MM.1S (cell line): ENCODE data around the gene SLC28A1.

Source experiments
- DNase-seq: peaks from one replicate; pipeline ENCODE4 v3.0.0-alpha.2; 2015
- H2AFZ ChIP-seq: fragments of 300-600 bp; sonication (generic); 2 replicates; pipeline ENCODE4 v1.6.0; 2016; ENCODE audit warnings: antibody characterized with exemption, low read length
- H3F3A ChIP-seq: fragments of 300-600 bp; sonication (generic); 2 replicates; pipeline ENCODE4 v1.6.1; 2016; ENCODE audit warnings: mild to moderate bottlenecking, antibody characterized with exemption, low read length, moderate library complexity, mixed read lengths; ENCODE audit not compliant: insufficient read depth
- H3K27ac ChIP-seq: fragments of 300-600 bp; sonication (generic); 2 replicates; pipeline ENCODE4 v1.5.1; 2016; ENCODE audit warnings: mild to moderate bottlenecking, low read length
- H3K27me3 ChIP-seq: fragments of 300-600 bp; sonication (generic); replicated peaks from 2 replicates; pipeline ENCODE4 v1.6.0; 2016; ENCODE audit warnings: low read length; ENCODE audit not compliant: insufficient read depth
- H3K36me3 ChIP-seq: fragments of 300-600 bp; sonication (generic); replicated peaks from 2 replicates; pipeline ENCODE4 v1.6.1; 2016; ENCODE audit warnings: mild to moderate bottlenecking, low read length, mixed read lengths; ENCODE audit not compliant: insufficient read depth
- H3K4me1 ChIP-seq: fragments of 300-600 bp; sonication (generic); 2 replicates; pipeline ENCODE4 v1.6.1; 2016; ENCODE audit warnings: low read length, mixed read lengths
- H3K4me2 ChIP-seq: fragments of 300-600 bp; sonication (generic); 2 replicates; pipeline ENCODE4 v1.6.0; 2016; ENCODE audit warnings: low read depth, low read length
- H3K4me3 ChIP-seq: fragments of 300-600 bp; sonication (generic); 2 replicates; pipeline ENCODE4 v1.5.1; 2016; ENCODE audit warnings: low read length, mixed read lengths
- H3K79me2 ChIP-seq: fragments of 300-600 bp; sonication (generic); 2 replicates; pipeline ENCODE4 v1.6.1; 2016; ENCODE audit warnings: mixed run types, low read length, mixed read lengths
- H3K9ac ChIP-seq: fragments of 300-600 bp; sonication (generic); 2 replicates; pipeline ENCODE4 v1.6.1; 2016; ENCODE audit warnings: low read length, mixed read lengths
- H3K9me2 ChIP-seq: fragments of 300-600 bp; sonication (generic); replicated peaks from 2 replicates; pipeline ENCODE4 v1.6.1; 2016; ENCODE audit warnings: mild to moderate bottlenecking, low read length, mixed read lengths; ENCODE audit not compliant: insufficient read depth
- H3K9me3 ChIP-seq: fragments of 300-600 bp; sonication (generic); replicated peaks from 2 replicates; pipeline ENCODE4 v1.6.1; 2016; ENCODE audit warnings: mild to moderate bottlenecking, low read length, mixed read lengths; ENCODE audit not compliant: insufficient read depth
- H4K20me1 ChIP-seq: fragments of 300-600 bp; sonication (generic); 2 replicates; pipeline ENCODE4 v1.6.1; 2016; ENCODE audit warnings: mild to moderate bottlenecking, low read length, moderate library complexity, mixed read lengths; ENCODE audit not compliant: insufficient read depth
- CTCF ChIP-seq: fragments of 300-600 bp; sonication (generic); IDR thresholded peaks from 2 replicates; pipeline ENCODE4 v1.5.1; 2016; ENCODE audit warnings: antibody characterized with exemption, low read length, mixed read lengths
- EZH2 ChIP-seq: fragments of 300-600 bp; sonication (generic); optimal IDR thresholded peaks from 2 replicates; pipeline ENCODE3; 2017; ENCODE audit warnings: low read depth, mild to moderate bottlenecking, antibody characterized with exemption, low read length, mixed read lengths
- EZH2phosphoT487 ChIP-seq: fragments of 300-600 bp; sonication (generic); IDR thresholded peaks from 2 replicates; pipeline ENCODE4 v1.6.1; 2018; ENCODE audit warnings: antibody characterized with exemption, low read length

Gene SLC28A1

GRCh38 chr15:84981711-84982300 lies 97.3 kb downstream of the SLC28A1 start, which contains the start of gene PDE8A:
Gene PDE8A (plus strand): TSS chr15:84981856. CDS start chr15:84982163, 307 bp downstream.
- H3K4me1 ChIP-seq, result no peaks in the 10 kb centered on the region; the same call in 1 of the 2 replicates
- peak within 1 kb of the TSS; percentile 94 for H2AFZ ChIP-seq
- H3K4me2 ChIP-seq, result peak within 1 kb of the TSS; percentile 82
- H3K27me3 ChIP-seq, result no peaks in the 10 kb centered on the region
- peak within 1 kb of the TSS; percentile 85 for H3K9ac ChIP-seq
- no peaks in the 10 kb centered on the region for H3K9me2 ChIP-seq
- H3F3A ChIP-seq, result 0 out of 2 replicates have a peak, but pooled peaks cover 3% of the 10 kb centered on the region
- no peaks in the 10 kb centered on the region for H4K20me1 ChIP-seq
- DNase-seq, result peak; percentile 21
- TF ChIP-seq EZH2 (no peak), EZH2phosphoT487 (no peak), CTCF (no peak)
- H3K27ac ChIP-seq, result peak within 1 kb of the TSS; percentile 91
- no peaks in the 10 kb centered on the region for H3K9me3 ChIP-seq
- H3K79me2 ChIP-seq, result peaks cover 14% of the 10 kb centered on the region
- peak within 1 kb of the TSS; percentile 97 for H3K4me3 ChIP-seq
- no peaks in the 10 kb centered on the region for H3K36me3 ChIP-seq

- Histone ChIP-seq H3K4me3 (peak overlapping the region; percentile 97), H2AFZ (no peak overlapping the region), H3K79me2 (peaks cover 14% of the 10 kb centered on the region), H3K4me1 (no peaks in the 10 kb centered on the region; the same call in 1 of the 2 replicates), H3F3A (0 out of 2 replicates have a peak, but pooled peaks cover 3% of the 10 kb centered on the region), H3K27me3 (no peaks in the 10 kb centered on the region), H4K20me1 (no peaks in the 10 kb centered on the region), H3K9ac (no peak overlapping the region), H3K4me2 (peak overlapping the region; percentile 45; the same call in 1 of the 2 replicates), H3K27ac (no peak overlapping the region), H3K9me2 (no peaks in the 10 kb centered on the region), H3K9me3 (no peaks in the 10 kb centered on the region), H3K36me3 (no peaks in the 10 kb centered on the region)
- TF ChIP-seq CTCF, result no peak
- DNase-seq, result no peak
Measured at GRCh38 chr15:84982301-84982920, 97.9 kb downstream of the SLC28A1 start.

- no peak for DNase-seq
- no peak for TF ChIP-seq EZH2phosphoT487
- TF ChIP-seq CTCF, result no peak
- no peak for TF ChIP-seq EZH2
- Histone ChIP-seq H3K27me3 (no peaks in the 10 kb centered on the region), H3F3A (0 out of 2 replicates have a peak, but pooled peaks cover 3% of the 10 kb centered on the region), H3K4me1 (no peaks in the 10 kb centered on the region; the same call in 1 of the 2 replicates), H4K20me1 (no peaks in the 10 kb centered on the region), H2AFZ (no peak overlapping the region), H3K4me3 (no peak overlapping the region), H3K9me3 (no peaks in the 10 kb centered on the region), H3K36me3 (no peaks in the 10 kb centered on the region), H3K9me2 (no peaks in the 10 kb centered on the region), H3K9ac (no peak overlapping the region), H3K79me2 (peaks cover 19% of the 10 kb centered on the region), H3K27ac (no peak overlapping the region), H3K4me2 (no peak overlapping the region)
Measured at GRCh38 chr15:84983294-84983693, 98.8 kb downstream of the SLC28A1 start.
